ENCODE measurements around the gene RIPOR3.
"Not testable (repeated sequence)": the region's sequence is repeated elsewhere in the genome, so short reads cannot be mapped to it uniquely, and the experiment has no call there.

RIPOR3 gene

DNA sequence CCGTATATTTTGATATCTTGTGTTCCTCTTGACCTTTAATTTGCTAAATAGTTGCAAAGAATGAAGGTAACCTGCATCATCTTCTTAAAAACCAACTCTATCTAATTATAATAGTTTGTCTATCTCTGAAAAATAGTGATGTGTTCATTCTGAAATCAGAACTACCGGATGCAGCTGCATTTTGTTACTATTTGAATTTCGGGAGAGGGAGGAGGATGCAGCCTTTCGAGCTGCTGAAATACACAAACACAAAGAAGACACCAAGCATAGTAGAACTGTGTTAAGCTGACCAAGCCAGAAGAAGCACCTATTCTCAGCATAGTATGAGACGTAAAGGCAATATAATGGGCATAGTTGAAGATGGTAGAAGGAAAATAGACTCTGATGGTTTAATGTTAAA, 148.0 kb downstream of the RIPOR3 start:
- H3K9me3 Mint-ChIP-seq, result no peaks in the 10 kb centered on the region
- H3K4me1 Mint-ChIP-seq (ENCODE audit: low read depth), result peaks cover 67% of the 10 kb centered on the region
- H3K27ac Mint-ChIP-seq, result no peak overlapping the region
- peaks cover 19% of the 10 kb centered on the region for H3K36me3 Mint-ChIP-seq (ENCODE audit: low read depth)
- H3K4me3 Mint-ChIP-seq, result no peak overlapping the region
- no peaks in the 10 kb centered on the region for H3K27me3 Mint-ChIP-seq
- intact Hi-C loops (cut with micrococcal nuclease), result no loop called here

DNA sequence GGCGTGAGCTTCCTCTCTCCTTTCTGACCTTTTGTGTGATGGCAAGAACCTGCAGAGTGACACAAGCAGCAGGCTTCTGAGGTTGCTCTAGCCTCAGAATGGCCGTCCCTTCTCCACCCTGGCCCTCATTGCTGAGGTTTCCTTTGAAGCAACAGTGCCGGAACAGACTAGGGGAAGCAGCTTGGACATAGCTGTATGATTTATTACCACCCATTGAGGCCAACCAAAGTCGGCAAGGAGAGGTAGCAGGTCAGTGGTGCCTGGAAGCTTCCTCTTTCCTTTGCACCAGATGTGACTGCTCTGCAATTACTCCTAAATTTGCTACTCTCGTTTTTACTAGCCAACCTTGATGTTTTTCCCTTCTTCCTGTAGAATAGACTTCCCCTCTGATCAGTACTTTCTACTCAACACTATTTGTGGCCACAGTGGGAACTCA, 149.7 kb downstream of the RIPOR3 start:
- Mint-ChIP-seq H3K4me3 (no peak overlapping the region), H3K9me3 (no peaks in the 10 kb centered on the region), H3K4me1 (ENCODE audit: low read depth) (peaks cover 67% of the 10 kb centered on the region), H3K36me3 (ENCODE audit: low read depth) (peaks cover 19% of the 10 kb centered on the region), H3K27ac (peak overlapping the region; percentile 76), H3K27me3 (no peaks in the 10 kb centered on the region)
- intact Hi-C loops (cut with micrococcal nuclease), result no loop called here

- Mint-ChIP-seq H3K27ac (peak overlapping the region; percentile 76), H3K9me3 (no peaks in the 10 kb centered on the region), H3K27me3 (no peaks in the 10 kb centered on the region), H3K4me3 (no peak overlapping the region), H3K36me3 (ENCODE audit: low read depth) (peaks cover 19% of the 10 kb centered on the region), H3K4me1 (ENCODE audit: low read depth) (peaks cover 60% of the 10 kb centered on the region)
- intact Hi-C loops (cut with micrococcal nuclease), result no loop called here
These were observed 150.4 kb downstream of the RIPOR3 start for GRCh38 chr20:50540620-50541605.

DNA sequence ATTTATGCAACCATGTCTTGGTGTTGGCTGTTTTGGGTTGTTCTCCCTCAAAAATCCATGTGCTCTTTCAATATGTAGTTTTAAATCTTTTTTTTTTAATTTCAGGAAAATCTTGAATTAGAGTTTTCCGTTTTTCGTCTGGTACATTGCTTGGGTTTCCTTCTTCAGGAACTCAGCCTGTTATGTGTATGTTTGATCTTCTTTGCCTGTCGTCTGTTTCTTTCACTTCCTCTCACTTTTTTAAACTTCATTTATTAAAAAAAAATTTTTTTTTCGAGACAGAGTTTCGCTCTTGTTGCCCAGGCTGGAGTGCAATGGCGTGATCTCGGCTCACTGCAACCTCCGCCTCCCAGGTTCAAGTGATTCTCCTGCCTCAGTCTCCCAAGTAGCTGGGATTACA, 151.5 kb downstream of the RIPOR3 start:
- peaks cover 63% of the 10 kb centered on the region for H3K4me1 Mint-ChIP-seq (ENCODE audit: low read depth)
- H3K27ac Mint-ChIP-seq; H3K9me3 Mint-ChIP-seq; H3K27me3 Mint-ChIP-seq; H3K4me3 Mint-ChIP-seq; intact Hi-C loops (cut with micrococcal nuclease): not testable (repeated sequence)
- H3K36me3 Mint-ChIP-seq (ENCODE audit: low read depth), result peaks cover 29% of the 10 kb centered on the region

DNA sequence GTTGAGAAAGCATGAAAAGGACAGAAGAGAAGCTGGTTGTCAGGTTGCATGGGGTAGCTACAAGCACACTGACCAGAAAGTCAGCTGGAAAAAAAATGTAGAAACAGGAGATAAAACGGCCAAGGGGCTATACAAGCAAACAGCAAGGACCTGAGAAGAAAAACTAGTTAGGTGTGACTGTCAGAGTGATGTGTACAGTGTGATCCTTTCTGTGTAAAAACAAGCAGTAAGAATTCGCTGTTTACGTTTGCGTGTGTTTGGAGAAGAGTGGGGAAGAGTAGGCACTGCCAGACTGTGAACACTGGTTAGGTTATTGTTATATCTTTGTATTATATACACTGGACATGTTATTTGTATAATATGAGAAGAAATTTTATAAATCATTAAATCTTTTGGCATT, 153.1 kb downstream of the RIPOR3 start:
- intact Hi-C loops (cut with micrococcal nuclease), result no loop called here
- H3K9me3 Mint-ChIP-seq, result no peaks in the 10 kb centered on the region
- peaks cover 36% of the 10 kb centered on the region for H3K36me3 Mint-ChIP-seq (ENCODE audit: low read depth)
- H3K27ac Mint-ChIP-seq, result peak overlapping the region; percentile 62
- H3K4me3 Mint-ChIP-seq, result no peak overlapping the region
- H3K27me3 Mint-ChIP-seq, result no peaks in the 10 kb centered on the region
- peaks cover 65% of the 10 kb centered on the region for H3K4me1 Mint-ChIP-seq (ENCODE audit: low read depth)

GRCh38 chr20:50537546-50538201, 153.7 kb downstream of the RIPOR3 start:
- H3K27me3 Mint-ChIP-seq, result no peaks in the 10 kb centered on the region
- H3K4me3 Mint-ChIP-seq, result no peak overlapping the region
- no peaks in the 10 kb centered on the region for H3K9me3 Mint-ChIP-seq
- peaks cover 36% of the 10 kb centered on the region for H3K36me3 Mint-ChIP-seq (ENCODE audit: low read depth)
- H3K4me1 Mint-ChIP-seq (ENCODE audit: low read depth), result peaks cover 67% of the 10 kb centered on the region
- intact Hi-C loops (cut with micrococcal nuclease), result no loop called here
- peak overlapping the region; percentile 62 for H3K27ac Mint-ChIP-seq

- no peaks in the 10 kb centered on the region for H3K9me3 Mint-ChIP-seq
- H3K27ac Mint-ChIP-seq, result no peak overlapping the region
- no peaks in the 10 kb centered on the region for H3K27me3 Mint-ChIP-seq
- H3K4me1 Mint-ChIP-seq (ENCODE audit: low read depth), result peaks cover 68% of the 10 kb centered on the region
- H3K4me3 Mint-ChIP-seq, result no peak overlapping the region
- peaks cover 36% of the 10 kb centered on the region for H3K36me3 Mint-ChIP-seq (ENCODE audit: low read depth)
- intact Hi-C loops (cut with micrococcal nuclease), result no loop called here
These were observed 155.0 kb downstream of the RIPOR3 start for GRCh38 chr20:50536333-50536732.
